HCT116 (cell line): ENCODE data around the gene NIFK. TPM values are rescaled to one million over a fixed set of nuclear protein-coding genes. Genes with fewer than 3 reads are reported as not detected.

Experiments used
- ATAC-seq: fragments of 200-7000 bp; cut with Tn5 transposase; 2 replicates; pipeline ENCODE4 v1.9.1; 2020; ENCODE audit warnings: mild to moderate bottlenecking, moderate library complexity
- BruUV-seq: library from RNA; stranded (reverse); fragments of 400-500 nt; replicated peaks from 2 replicates; lab custom pipeline; 2021; lab: Mats Ljungman, UMichigan
- CTCF ChIA-PET: fragments of 300-600 bp; sonication (Branson Sonifier 250); formaldehyde crosslinking; loops from one replicate; lab custom pipeline; 2021; ENCODE audit warnings: antibody characterized with exemption; lab: Charles Lee
- POLR2A ChIA-PET: fragments of 300-600, 350-600 bp; sonication (Branson Sonifier 250); formaldehyde crosslinking; loops from one replicate; lab custom pipeline; 2021; ENCODE audit warnings: antibody characterized with exemption; lab: Charles Lee
- RAD21 ChIA-PET, 2 experiments: fragments of 300-600 bp; sonication (Branson Sonifier 250); formaldehyde crosslinking; loops; one replicate each; lab custom pipeline; 2023; ENCODE audit warnings: low total read pairs in 2 of 2; ENCODE audit not compliant: uncharacterized antibody in 2 of 2, unreplicated experiment in 2 of 2, low non-redundant PET in 1 of 2; lab: Charles Lee
- DNase-seq: peaks from one replicate; pipeline ENCODE4 v3.0.0-alpha.2; 2010; ENCODE audit warnings: low read depth, low spot score
- H2AFZ ChIP-seq: fragments of 200-600 bp; shearing (Covaris generic), sonication (generic); 2 replicates; pipeline ENCODE4 v1.6.1; 2017; ENCODE audit warnings: low read depth, mixed run types, mixed read lengths, antibody characterized with exemption, low read length; ENCODE audit not compliant: poor library complexity, severe bottlenecking
- H3K27ac ChIP-seq: 2 replicates; pipeline ENCODE4 v1.5.1; 2012; ENCODE audit warnings: low read depth, low read length
- H3K27me3 ChIP-seq: fragments of 200-600 bp; sonication (generic); 2 replicates; pipeline ENCODE4 v1.6.1; 2016; ENCODE audit warnings: mixed run types, low read length, mixed read lengths; ENCODE audit not compliant: insufficient read depth
- H3K36me3 ChIP-seq, 2 experiments: fragments of 200-500 bp in 1 of 2; fragments of 200-600 bp in 1 of 2; sonication (Bioruptor generic) in 1 of 2; sonication (generic) in 1 of 2; 2 replicates each; pipeline versions ENCODE4 v1.5.1 to v1.6.1; 2014 to 2016; ENCODE audit warnings: low read length in 2 of 2, inconsistent platforms in 1 of 2, mixed read lengths in 1 of 2, mixed run types in 1 of 2; ENCODE audit not compliant: insufficient read depth in 2 of 2, control insufficient read depth in 1 of 2
- H3K4me1 ChIP-seq, 2 experiments: fragments of 200-600 bp in 1 of 2; sonication (generic) in 1 of 2; 2 replicates each; pipeline versions ENCODE4 v1.5.1 to v1.6.1; 2012 to 2017; ENCODE audit warnings: low read length in 2 of 2, inconsistent platforms in 1 of 2, mild to moderate bottlenecking in 1 of 2, mixed read lengths in 1 of 2, mixed run types in 1 of 2, moderate library complexity in 1 of 2; ENCODE audit not compliant: insufficient read depth in 2 of 2, control insufficient read depth in 1 of 2
- H3K4me2 ChIP-seq: fragments of 200-600 bp; sonication (generic); 2 replicates; pipeline ENCODE4 v1.6.1; 2017; ENCODE audit warnings: mixed run types, low read length, mixed read lengths
- H3K4me3 ChIP-seq, 2 experiments: fragments of 200-600 bp in 1 of 2; sonication (generic) in 1 of 2; replicated peaks in 1 of 2; 2 replicates each; pipeline ENCODE4 v1.5.1; 2011 to 2016; ENCODE audit warnings: low read length in 2 of 2, control low read depth in 1 of 2, low read depth in 1 of 2, mild to moderate bottlenecking in 1 of 2, mixed read lengths in 1 of 2, mixed run types in 1 of 2
- H3K79me2 ChIP-seq: fragments of 200-600 bp; sonication (generic); 2 replicates; pipeline ENCODE4 v1.6.1; 2017; ENCODE audit warnings: mild to moderate bottlenecking, mixed run types, low read length, moderate library complexity, mixed read lengths; ENCODE audit not compliant: insufficient read depth
- H3K9ac ChIP-seq: fragments of 200-600 bp; sonication (generic); 2 replicates; pipeline ENCODE4 v1.6.1; 2016; ENCODE audit warnings: low read length, mixed read lengths
- H3K9me2 ChIP-seq: fragments of 200-600 bp; sonication (generic), shearing (Covaris generic); 2 replicates; pipeline ENCODE4 v1.6.1; 2017; ENCODE audit warnings: mixed run types, mild to moderate bottlenecking, moderate library complexity; ENCODE audit not compliant: insufficient read depth
- H3K9me3 ChIP-seq, 2 experiments: fragments of 200-500 bp in 1 of 2; fragments of 200-600 bp in 1 of 2; sonication (Bioruptor generic) in 1 of 2; sonication (generic) in 1 of 2; 2 replicates each; pipeline ENCODE4 v1.6.1; 2014 to 2017; ENCODE audit warnings: low read length in 2 of 2, mixed read lengths in 2 of 2, inconsistent platforms in 1 of 2, low read depth in 1 of 2, mild to moderate bottlenecking in 1 of 2, mixed run types in 1 of 2, moderate library complexity in 1 of 2; ENCODE audit not compliant: control insufficient read depth in 1 of 2, insufficient read depth in 1 of 2
- H4K20me1 ChIP-seq: fragments of 200-600 bp; sonication (generic), shearing (Covaris generic); 2 replicates; pipeline ENCODE4 v1.6.1; 2017; ENCODE audit warnings: mixed run types, mild to moderate bottlenecking, moderate library complexity; ENCODE audit not compliant: insufficient read depth
- CBX3 ChIP-seq: IDR thresholded peaks from 2 replicates; pipeline ENCODE4 v1.6.1; 2012; ENCODE audit warnings: low read depth
- CEBPB ChIP-seq: IDR thresholded peaks from 2 replicates; pipeline ENCODE4 v1.6.1; 2012; ENCODE audit warnings: low read depth
- CTCF ChIP-seq, 3 experiments: fragments of 200-600 bp in 1 of 3; sonication (generic) in 1 of 3; IDR thresholded peaks in 2 of 3; conservative IDR thresholded peaks in 1 of 3; 2 replicates each; pipeline ENCODE4 v1.5.1; 2012 to 2017; ENCODE audit warnings: low read depth in 2 of 3, low read length in 2 of 3, antibody characterized with exemption in 1 of 3, borderline replicate concordance in 1 of 3, control low read depth in 1 of 3, mild to moderate bottlenecking in 1 of 3, mixed read lengths in 1 of 3, mixed run types in 1 of 3, moderate library complexity in 1 of 3; ENCODE audit not compliant: insufficient read depth in 1 of 3
- EGR1 ChIP-seq: IDR thresholded peaks from 2 replicates; pipeline ENCODE4 v1.6.1; 2012; ENCODE audit warnings: low read depth
- EZH2 ChIP-seq: fragments of 200-600 bp; sonication (generic); IDR thresholded peaks from 2 replicates; pipeline ENCODE4 v1.6.1; 2017; ENCODE audit warnings: antibody characterized with exemption, mixed run types
- EZH2phosphoT487 ChIP-seq: fragments of 200-600 bp; IDR thresholded peaks from 2 replicates; pipeline ENCODE4 v1.6.1; 2018; ENCODE audit warnings: antibody characterized with exemption, borderline replicate concordance
- RAD21 ChIP-seq: IDR thresholded peaks from 2 replicates; pipeline ENCODE4 v1.6.1; 2012; ENCODE audit warnings: low read depth, mild to moderate bottlenecking
- REST ChIP-seq: IDR thresholded peaks from 2 replicates; pipeline ENCODE4 v1.6.1; 2012; ENCODE audit warnings: low read depth
- SIN3A ChIP-seq: IDR thresholded peaks from 2 replicates; pipeline ENCODE4 v1.6.1; 2012; ENCODE audit warnings: low read depth
- SP1 ChIP-seq: IDR thresholded peaks from 2 replicates; pipeline ENCODE4 v1.6.1; 2012; ENCODE audit warnings: low read depth
- ZFX ChIP-seq: fragments of 450-650 bp; IDR thresholded peaks from 2 replicates; pipeline ENCODE4 v1.6.1; 2017
- ZNF274 ChIP-seq: fragments of 200-500 bp; sonication (Bioruptor generic); IDR thresholded peaks from 2 replicates; pipeline ENCODE4 v1.6.1; 2014; ENCODE audit warnings: mild to moderate bottlenecking, low read depth, low read length, inconsistent platforms
- intact Hi-C: fragments of 100-400 bp; cut with micrococcal nuclease; formaldehyde crosslinking; loops from 2 replicates; pipeline ENCODE4 v1.10.0; 2022
- total RNA-seq: library from RNA; stranded (reverse); gene quantifications from one replicate; pipeline ENCODE4 v1.2.1, GENCODE V29; 2021; ENCODE audit not compliant: unreplicated experiment

NIFK gene
- total RNA-seq, 1 experiment from 2014 or later, result 93.2 TPM

GRCh38 chr2:121686902-121687301, 49.8 kb downstream of the NIFK start:
- H3K4me1 ChIP-seq, result no peaks in the 10 kb centered on the region
- CTCF ChIA-PET, result no interaction called here
- H3K4me2 ChIP-seq, result no peak overlapping the region
- H3K9me3 ChIP-seq, result peaks cover 17 to 19% of the 10 kb centered on the region in 2 experiments; a peak in 3 of 4 replicates
- intact Hi-C loops, result loop anchor here (5.0 kb wide), 1 partner anchor 35 kb away; no protein-coding TSS in a partner anchor
- H3K27me3 ChIP-seq, result no peaks in the 10 kb centered on the region
- ATAC-seq (no peak), DNase-seq (no peak)
- RAD21 ChIA-PET, result no interaction called here
- H3K4me3 ChIP-seq, result no peak overlapping the region
- no peak overlapping the region for H2AFZ ChIP-seq
- H3K27ac ChIP-seq, result no peak overlapping the region
- no peaks in the 10 kb centered on the region for H3K9me2 ChIP-seq
- H3K79me2 ChIP-seq, result no peaks in the 10 kb centered on the region
- TF ChIP-seq REST (no peak), CBX3 (no peak), SIN3A (no peak), CEBPB (no peak), EZH2phosphoT487 (no peak), ZNF274 (no peak), ZFX (no peak), EGR1 (no peak), SP1 (no peak), EZH2 (no peak), CTCF (IDR thresholded peaks at IDR 0.05 in 2 of 3, conservative IDR thresholded peaks at IDR 0.05 in 1 of 3; ENCODE audit: borderline replicate concordance in 1 of 3, insufficient read depth in 1 of 3, low read depth in 2 of 3, low read length in 2 of 3) (no peak), RAD21 (no peak)
- no peaks in the 10 kb centered on the region for H3K36me3 ChIP-seq
- no peak overlapping the region for H3K9ac ChIP-seq
- POLR2A ChIA-PET, result no interaction called here
- BruUV-seq, result no TSS peak
- no peaks in the 10 kb centered on the region for H4K20me1 ChIP-seq
